CD8-positive, alpha-beta memory T cell (primary cell): Measurements from ENCODE around the gene PPARA. TPM values are rescaled to one million over a fixed set of nuclear protein-coding genes. Genes with fewer than 3 reads are reported as not detected.

ENCODE experiments used
- CTCF ChIA-PET: fragments of 350-600 bp; sonication (Branson Sonifier 250); formaldehyde crosslinking; loops from one replicate; lab custom pipeline; 2021; ENCODE audit warnings: antibody characterized with exemption; lab: Charles Lee
- POLR2A ChIA-PET: fragments of 350-600 bp; sonication (Branson Sonifier 250); formaldehyde crosslinking; loops from one replicate; lab custom pipeline; 2021; ENCODE audit warnings: antibody characterized with exemption; lab: Charles Lee
- DNase-seq, 5 donors: peaks; one replicate each; pipeline versions ENCODE4 v3.0.0 to v3.0.0-alpha.2; 2020 to 2022; ENCODE audit warnings: mixed read lengths in 1 of 5
- H3K27ac ChIP-seq: one replicate; pipeline ENCODE4 v1.7.0; 2013; ENCODE audit warnings: low read depth, mild to moderate bottlenecking, low read length, moderate library complexity
- H3K27me3 ChIP-seq: 2 replicates; pipeline ENCODE4 v1.7.0; 2013; ENCODE audit warnings: low read length, mild to moderate bottlenecking; ENCODE audit not compliant: insufficient read depth, poor library complexity, severe bottlenecking
- H3K36me3 ChIP-seq: 2 replicates; pipeline ENCODE4 v1.7.0; 2013; ENCODE audit warnings: mild to moderate bottlenecking, low read length, moderate library complexity; ENCODE audit not compliant: insufficient read depth
- H3K4me1 ChIP-seq: 2 replicates; pipeline ENCODE4 v1.7.0; 2013; ENCODE audit warnings: mild to moderate bottlenecking, low read length, moderate library complexity; ENCODE audit not compliant: insufficient read depth
- H3K4me3 ChIP-seq: 2 replicates; pipeline ENCODE4 v1.7.0; 2013; ENCODE audit warnings: mild to moderate bottlenecking, low read length
- H3K9me3 ChIP-seq: 2 replicates; pipeline ENCODE4 v1.7.0; 2013; ENCODE audit warnings: mild to moderate bottlenecking, low read length
- H3K27ac Mint-ChIP-seq, 8 donors: one replicate each; pipeline ENCODE4 v1.8.0; 2020 to 2021; ENCODE audit warnings: mixed read lengths in 8 of 8, mild to moderate bottlenecking in 6 of 8, inconsistent platforms in 3 of 8, moderate library complexity in 3 of 8
- H3K27me3 Mint-ChIP-seq, 2 donors: one replicate each; pipeline ENCODE4 v1.8.0; 2020 to 2021; ENCODE audit warnings: mixed read lengths in 2 of 2, mild to moderate bottlenecking in 1 of 2, moderate library complexity in 1 of 2
- H3K36me3 Mint-ChIP-seq, 3 donors: one replicate each; pipeline ENCODE4 v1.8.0; 2020 to 2021; ENCODE audit warnings: mixed read lengths in 3 of 3, inconsistent platforms in 1 of 3, mild to moderate bottlenecking in 1 of 3
- H3K4me1 Mint-ChIP-seq, 3 donors: one replicate each; pipeline ENCODE4 v1.8.0; 2020 to 2021; ENCODE audit warnings: mixed read lengths in 3 of 3, inconsistent platforms in 1 of 3, mild to moderate bottlenecking in 1 of 3
- H3K4me3 Mint-ChIP-seq, 7 donors: one replicate each; pipeline ENCODE4 v1.8.0; 2020 to 2021; ENCODE audit warnings: mixed read lengths in 7 of 7, mild to moderate bottlenecking in 6 of 7, moderate library complexity in 4 of 7, inconsistent platforms in 2 of 7
- H3K9me3 Mint-ChIP-seq, 5 donors: one replicate each; pipeline ENCODE4 v1.8.0; 2020 to 2022; ENCODE audit warnings: mixed read lengths in 5 of 5, mild to moderate bottlenecking in 3 of 5, moderate library complexity in 2 of 5, inconsistent platforms in 1 of 5
- polyA plus RNA-seq: library from polyadenylated mRNA; unstranded; fragments of 300-500 nt; fragmentation: Illumina TruSeq; gene quantifications from one replicate; pipeline ENCODE4 v1.2.3, GENCODE V29; 2021
- total RNA-seq, 2 experiments: library from RNA; stranded (reverse); gene quantifications; one replicate each; pipeline ENCODE4 v1.2.3, GENCODE V29; 2021

Gene PPARA
- total and polyA plus RNA-seq, 3 experiments from 2014 or later, result 10.1 to 12.9 (median 11.2) TPM

- Mint-ChIP-seq H3K4me3 (peak overlapping the region; percentile 17 to 88 (median 58)), H3K4me1 (peaks cover 36 to 46% (median 39%) of the 10 kb centered on the region in 3 donors), H3K27me3 (no peaks in the 10 kb centered on the region), H3K9me3 (no peaks in the 10 kb centered on the region), H3K36me3 (peaks cover 8 to 56% (median 9%) of the 10 kb centered on the region in 3 donors), H3K27ac (peak overlapping the region; percentile 86 to 99 (median 93))
- ChIA-PET CTCF (interaction anchor here (0.9 to 1.3 kb wide), 4 partner anchors 15 to 275 kb away, joined by 3 to 5 read pairs (median 4); partner anchors contain the start of gene GTSE1), POLR2A (interaction anchor here (1.3 to 1.4 kb wide), 2 partner anchors 15 to 31 kb away, joined by 5 read pairs; partner anchors contain the start of genes CDPF1 and GTSE1)
- H3K27me3 ChIP-seq, result no peaks in the 10 kb centered on the region
- H3K4me1 ChIP-seq, result peaks cover 32% of the 10 kb centered on the region
- H3K27ac ChIP-seq, result peak overlapping the region; percentile 46
- peaks cover 6% of the 10 kb centered on the region for H3K36me3 ChIP-seq
- DNase-seq, result peak in 4 of 5 donors; percentile 44 to 66 (median 56)
- no peaks in the 10 kb centered on the region for H3K9me3 ChIP-seq
- no peak overlapping the region for H3K4me3 ChIP-seq
Observed at GRCh38 chr22:46280999-46281623, 130.8 kb downstream of the PPARA start.

- H3K9me3 ChIP-seq, result no peaks in the 10 kb centered on the region
- no peak for DNase-seq
- Mint-ChIP-seq H3K4me3 (peak overlapping the region in 5 of 7 donors; percentile 9 to 88 (median 20)), H3K36me3 (peaks cover 5 to 55% (median 10%) of the 10 kb centered on the region in 3 donors), H3K9me3 (no peaks in the 10 kb centered on the region), H3K27me3 (no peaks in the 10 kb centered on the region), H3K27ac (peak overlapping the region in 6 of 8 donors; percentile 58 to 99 (median 90)), H3K4me1 (peaks cover 32 to 41% (median 32%) of the 10 kb centered on the region in 3 donors)
- peaks cover 4% of the 10 kb centered on the region for H3K36me3 ChIP-seq
- POLR2A ChIA-PET, result interaction anchor here (1.3 kb wide), 1 partner anchor 32 kb away, joined by 5 read pairs; the partner anchor contains the start of gene CDPF1
- no peak overlapping the region for H3K27ac ChIP-seq
- peaks cover 32% of the 10 kb centered on the region for H3K4me1 ChIP-seq
- no peak overlapping the region for H3K4me3 ChIP-seq
- H3K27me3 ChIP-seq, result no peaks in the 10 kb centered on the region
- CTCF ChIA-PET, result interaction anchor here (1.3 kb wide), 1 partner anchor 14 kb away, joined by 4 read pairs; the partner anchor contains the start of gene GTSE1
Observed at GRCh38 chr22:46281866-46282678, 131.7 kb downstream of the PPARA start.

GRCh38 chr22:46286006-46286405 is 135.7 kb downstream of the PPARA start:
- H3K27me3 Mint-ChIP-seq, result no peaks in the 10 kb centered on the region
- ChIA-PET CTCF (interaction anchor here (0.9 kb wide), 1 partner anchor 280 kb away, joined by 3 read pairs; no protein-coding TSS in a partner anchor), POLR2A (no interaction called here)
- Histone ChIP-seq H3K27me3 (no peaks in the 10 kb centered on the region), H3K36me3 (no peaks in the 10 kb centered on the region), H3K4me1 (peaks cover 36% of the 10 kb centered on the region), H3K9me3 (no peaks in the 10 kb centered on the region), H3K27ac (no peak overlapping the region), H3K4me3 (no peak overlapping the region)
- peak overlapping the region in 2 of 7 donors; percentile 12 to 50 for H3K4me3 Mint-ChIP-seq
- H3K4me1 Mint-ChIP-seq, result peaks cover 34 to 46% (median 34%) of the 10 kb centered on the region in 3 donors
- peaks cover 5 to 32% (median 16%) of the 10 kb centered on the region in 3 donors for H3K36me3 Mint-ChIP-seq
- DNase-seq, result no peak
- H3K27ac Mint-ChIP-seq, result peak overlapping the region in 4 of 8 donors; percentile 22 to 57 (median 26)
- H3K9me3 Mint-ChIP-seq, result no peaks in the 10 kb centered on the region

GRCh38 chr22:46286941-46287872 is 136.9 kb downstream of the PPARA start:
- Mint-ChIP-seq H3K27me3 (no peaks in the 10 kb centered on the region), H3K4me1 (peaks cover 22 to 34% (median 23%) of the 10 kb centered on the region in 3 donors), H3K27ac (peak overlapping the region; percentile 79 to 97 (median 90)), H3K4me3 (peak overlapping the region; percentile 46 to 84 (median 74)), H3K9me3 (peaks cover 0 to under 1% (median 0%) of the 10 kb centered on the region in 5 donors), H3K36me3 (peaks cover 6 to 26% (median 16%) of the 10 kb centered on the region in 3 donors)
- Histone ChIP-seq H3K4me1 (peaks cover 24% of the 10 kb centered on the region), H3K9me3 (no peaks in the 10 kb centered on the region), H3K27me3 (no peaks in the 10 kb centered on the region), H3K36me3 (no peaks in the 10 kb centered on the region), H3K4me3 (no peak overlapping the region), H3K27ac (peak overlapping the region; percentile 54)
- ChIA-PET CTCF (interaction anchor here (0.9 to 1.5 kb wide), 2 partner anchors 10 to 281 kb away, joined by 3 to 4 read pairs; no protein-coding TSS in a partner anchor), POLR2A (no interaction called here)
- no peak for DNase-seq

GRCh38 chr22:46287873-46288751 is 137.8 kb downstream of the PPARA start:
- Histone ChIP-seq H3K27me3 (no peaks in the 10 kb centered on the region), H3K4me1 (peaks cover 22% of the 10 kb centered on the region), H3K36me3 (no peaks in the 10 kb centered on the region), H3K27ac (peak overlapping the region; percentile 54), H3K4me3 (no peak overlapping the region), H3K9me3 (no peaks in the 10 kb centered on the region)
- peaks cover 7 to 32% (median 16%) of the 10 kb centered on the region in 3 donors for H3K36me3 Mint-ChIP-seq
- CTCF ChIA-PET, result interaction anchor here (1.5 kb wide), 1 partner anchor 11 kb away, joined by 4 read pairs; no protein-coding TSS in a partner anchor
- H3K4me3 Mint-ChIP-seq, result peak overlapping the region; percentile 46 to 84 (median 74)
- H3K27ac Mint-ChIP-seq, result peak overlapping the region; percentile 79 to 97 (median 90)
- peak in 3 of 5 donors; percentile 20 to 60 (median 32) for DNase-seq
- peaks cover 0 to 3% (median 2%) of the 10 kb centered on the region in 5 donors for H3K9me3 Mint-ChIP-seq
- peaks cover 22 to 36% (median 23%) of the 10 kb centered on the region in 3 donors for H3K4me1 Mint-ChIP-seq
- POLR2A ChIA-PET, result interaction anchor here (1.2 kb wide), 1 partner anchor 251 kb away, joined by 3 read pairs; no protein-coding TSS in a partner anchor
- no peaks in the 10 kb centered on the region for H3K27me3 Mint-ChIP-seq

GRCh38 chr22:46288846-46289243 is 138.5 kb downstream of the PPARA start:
- peak overlapping the region; percentile 54 for H3K27ac ChIP-seq
- no peak overlapping the region for H3K4me3 ChIP-seq
- Mint-ChIP-seq H3K4me3 (peak overlapping the region in 2 of 7 donors; percentile 74), H3K27me3 (no peaks in the 10 kb centered on the region), H3K27ac (peak overlapping the region in 6 of 8 donors; percentile 79 to 98 (median 94)), H3K4me1 (peaks cover 22 to 38% (median 27%) of the 10 kb centered on the region in 3 donors), H3K36me3 (peaks cover 6 to 31% (median 15%) of the 10 kb centered on the region in 3 donors), H3K9me3 (peaks cover 0 to 3% (median 2%) of the 10 kb centered on the region in 5 donors)
- CTCF ChIA-PET, result no interaction called here
- DNase-seq, result no peak
- POLR2A ChIA-PET, result interaction anchor here (1.2 kb wide), 1 partner anchor 252 kb away, joined by 3 read pairs; no protein-coding TSS in a partner anchor
- H3K36me3 ChIP-seq, result no peaks in the 10 kb centered on the region
- peaks cover 22% of the 10 kb centered on the region for H3K4me1 ChIP-seq
- H3K27me3 ChIP-seq, result no peaks in the 10 kb centered on the region
- H3K9me3 ChIP-seq, result no peaks in the 10 kb centered on the region
